PC-9 (cell line): ENCODE measurements around the gene GDPGP1.
"Not testable (repeated sequence)": the region's sequence is repeated elsewhere in the genome, so short reads cannot be mapped to it uniquely, and the experiment has no call there.

ENCODE experiments used
- EZH2 ChIP-seq: fragments of 200-600 bp; sonication (generic); IDR thresholded peaks from 2 replicates; pipeline ENCODE4 v1.8.0; 2017; ENCODE audit warnings: antibody characterized with exemption, low read depth
- TF ChIP-seq, protein P1 (sequence below): fragments of 200-600 bp; sonication (generic); conservative IDR thresholded peaks from 2 replicates; pipeline ENCODE4 v1.6.1; 2017; ENCODE audit warnings: mixed run types, antibody characterized with exemption, mild to moderate bottlenecking, moderate library complexity

DNA sequence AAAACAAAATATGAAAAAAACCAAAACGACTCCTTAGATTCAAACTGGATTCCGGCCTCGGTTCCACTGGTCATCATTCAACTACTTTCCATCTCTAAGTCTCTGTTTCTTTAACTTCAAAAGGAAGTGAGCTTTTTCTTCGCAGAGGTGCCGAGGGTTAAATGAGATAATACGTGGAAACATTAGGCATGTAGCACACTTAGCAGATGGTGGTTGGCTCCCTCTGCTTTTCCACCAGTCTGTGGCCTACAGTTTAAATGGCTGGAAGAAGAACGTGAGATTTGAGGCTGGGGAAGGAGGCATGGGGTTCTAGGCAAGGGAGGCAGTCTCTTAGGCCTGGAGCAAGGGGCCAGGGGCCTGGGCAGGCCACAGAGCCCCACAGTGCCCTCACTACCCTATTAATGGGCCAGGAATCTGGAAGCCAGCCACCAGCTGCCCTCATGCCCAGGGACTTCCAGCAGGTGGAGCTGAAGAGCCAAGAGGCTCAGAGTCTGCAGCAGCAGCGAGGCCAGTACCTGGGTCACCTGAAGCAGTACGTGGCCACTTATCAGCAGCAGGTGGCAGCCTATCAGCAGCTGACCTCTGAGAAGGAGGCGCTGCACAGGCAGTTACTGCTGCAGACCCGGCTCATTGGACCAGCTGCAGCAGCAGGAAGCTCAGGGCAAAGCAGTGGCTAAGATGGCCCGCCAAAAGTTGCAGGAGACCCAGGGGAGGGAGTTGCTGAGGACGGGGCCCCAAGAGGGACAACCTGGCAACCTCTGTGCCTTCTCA lies 59.2 kb downstream of the GDPGP1 start:
- TF ChIP-seq EZH2, result not testable (repeated sequence)
- TF ChIP-seq, protein P1, sequence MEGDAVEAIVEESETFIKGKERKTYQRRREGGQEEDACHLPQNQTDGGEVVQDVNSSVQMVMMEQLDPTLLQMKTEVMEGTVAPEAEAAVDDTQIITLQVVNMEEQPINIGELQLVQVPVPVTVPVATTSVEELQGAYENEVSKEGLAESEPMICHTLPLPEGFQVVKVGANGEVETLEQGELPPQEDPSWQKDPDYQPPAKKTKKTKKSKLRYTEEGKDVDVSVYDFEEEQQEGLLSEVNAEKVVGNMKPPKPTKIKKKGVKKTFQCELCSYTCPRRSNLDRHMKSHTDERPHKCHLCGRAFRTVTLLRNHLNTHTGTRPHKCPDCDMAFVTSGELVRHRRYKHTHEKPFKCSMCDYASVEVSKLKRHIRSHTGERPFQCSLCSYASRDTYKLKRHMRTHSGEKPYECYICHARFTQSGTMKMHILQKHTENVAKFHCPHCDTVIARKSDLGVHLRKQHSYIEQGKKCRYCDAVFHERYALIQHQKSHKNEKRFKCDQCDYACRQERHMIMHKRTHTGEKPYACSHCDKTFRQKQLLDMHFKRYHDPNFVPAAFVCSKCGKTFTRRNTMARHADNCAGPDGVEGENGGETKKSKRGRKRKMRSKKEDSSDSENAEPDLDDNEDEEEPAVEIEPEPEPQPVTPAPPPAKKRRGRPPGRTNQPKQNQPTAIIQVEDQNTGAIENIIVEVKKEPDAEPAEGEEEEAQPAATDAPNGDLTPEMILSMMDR, result peak; percentile 90
